Stomach (tissue), 4 donors: Measurements from ENCODE around the gene HSPG2.

Source experiments
- POLR2A ChIP-seq, 4 donors: fragments of 450-650 bp; IDR thresholded peaks; one replicate each; pipeline ENCODE4 v1.6.1; 2016; ENCODE audit warnings: antibody characterized with exemption in 4 of 4, control low read depth in 2 of 4, mild to moderate bottlenecking in 1 of 4, moderate library complexity in 1 of 4
- POLR2AphosphoS5 ChIP-seq, 3 donors: sonication (generic); formaldehyde crosslinking; IDR thresholded peaks; one replicate each; pipeline ENCODE4 v1.6.1; 2016; ENCODE audit warnings: antibody characterized with exemption in 3 of 3
- TF ChIP-seq, protein P1 (sequence below), 7 experiments: fragments of 450-650 bp in 4 of 7; fragments of 200-600 bp in 3 of 7; sonication (generic) in 3 of 7; IDR thresholded peaks; one replicate each; pipeline ENCODE4 v1.5.1; 2016 to 2019; ENCODE audit warnings: antibody characterized with exemption in 7 of 7, control low read depth in 2 of 7, mild to moderate bottlenecking in 1 of 7

DNA sequence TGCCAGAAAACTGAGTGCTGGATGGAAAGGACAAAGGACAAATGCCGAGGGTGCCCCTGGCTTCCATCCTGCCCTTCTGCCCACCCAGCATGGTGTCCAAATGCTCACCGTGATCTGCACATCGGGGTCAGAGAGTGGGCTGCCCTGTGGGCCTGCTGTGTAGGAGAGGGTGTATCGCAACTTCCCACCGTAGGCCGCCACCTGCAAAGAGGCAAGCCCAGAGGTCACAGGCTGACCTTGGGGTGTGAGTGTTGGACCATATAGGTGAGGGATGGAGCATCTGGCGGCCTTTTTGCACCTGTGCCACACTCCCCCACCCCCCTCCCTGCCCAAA is 71.5 kb downstream of the HSPG2 start:
- no peak for TF ChIP-seq POLR2A (IDR thresholded peaks at IDR 0.05)
- TF ChIP-seq, protein P1, sequence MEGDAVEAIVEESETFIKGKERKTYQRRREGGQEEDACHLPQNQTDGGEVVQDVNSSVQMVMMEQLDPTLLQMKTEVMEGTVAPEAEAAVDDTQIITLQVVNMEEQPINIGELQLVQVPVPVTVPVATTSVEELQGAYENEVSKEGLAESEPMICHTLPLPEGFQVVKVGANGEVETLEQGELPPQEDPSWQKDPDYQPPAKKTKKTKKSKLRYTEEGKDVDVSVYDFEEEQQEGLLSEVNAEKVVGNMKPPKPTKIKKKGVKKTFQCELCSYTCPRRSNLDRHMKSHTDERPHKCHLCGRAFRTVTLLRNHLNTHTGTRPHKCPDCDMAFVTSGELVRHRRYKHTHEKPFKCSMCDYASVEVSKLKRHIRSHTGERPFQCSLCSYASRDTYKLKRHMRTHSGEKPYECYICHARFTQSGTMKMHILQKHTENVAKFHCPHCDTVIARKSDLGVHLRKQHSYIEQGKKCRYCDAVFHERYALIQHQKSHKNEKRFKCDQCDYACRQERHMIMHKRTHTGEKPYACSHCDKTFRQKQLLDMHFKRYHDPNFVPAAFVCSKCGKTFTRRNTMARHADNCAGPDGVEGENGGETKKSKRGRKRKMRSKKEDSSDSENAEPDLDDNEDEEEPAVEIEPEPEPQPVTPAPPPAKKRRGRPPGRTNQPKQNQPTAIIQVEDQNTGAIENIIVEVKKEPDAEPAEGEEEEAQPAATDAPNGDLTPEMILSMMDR (IDR thresholded peaks at IDR 0.05) = no peak
- no peak for TF ChIP-seq POLR2AphosphoS5 (IDR thresholded peaks at IDR 0.05)
